Measurements from ENCODE around the gene RNF213. TPM values are rescaled to one million over a fixed set of nuclear protein-coding genes. Genes with fewer than 3 reads are reported as not detected.

RNF213 gene
- total RNA-seq, 1 donor from 2014 or later = 168 TPM

GRCh38 chr17:80347536-80347935 is 86.9 kb downstream of the RNF213 start:
- DNase-seq (ENCODE audit: low spot score) = peak; percentile 62

GRCh38 chr17:80347948-80348351 is 87.3 kb downstream of the RNF213 start:
- peak; percentile 73 for DNase-seq (ENCODE audit: low spot score)

GRCh38 chr17:80348551-80349150 is 88.0 kb downstream of the RNF213 start:
- peak; percentile 71 for DNase-seq (ENCODE audit: low spot score)

GRCh38 chr17:80349151-80349651 is 88.5 kb downstream of the RNF213 start:
- DNase-seq (ENCODE audit: low spot score) = peak; percentile 62

GRCh38 chr17:80349751-80350150 is 89.1 kb downstream of the RNF213 start:
- DNase-seq (ENCODE audit: low spot score) = no peak

- DNase-seq (ENCODE audit: low spot score) = no peak
Observed at GRCh38 chr17:80352216-80352895, 91.7 kb downstream of the RNF213 start.

- DNase-seq (ENCODE audit: low spot score) = no peak
Observed at GRCh38 chr17:80352991-80353665, 92.5 kb downstream of the RNF213 start.

- no peak for DNase-seq (ENCODE audit: low spot score)
Observed at GRCh38 chr17:80353718-80354275, 93.1 kb downstream of the RNF213 start.

GRCh38 chr17:80354336-80354735 is 93.7 kb downstream of the RNF213 start:
- DNase-seq (ENCODE audit: low spot score) = no peak

- DNase-seq (ENCODE audit: low spot score) = no peak
Observed at GRCh38 chr17:80356231-80356856, 95.7 kb downstream of the RNF213 start.

- no peak for DNase-seq (ENCODE audit: low spot score)
Observed at GRCh38 chr17:80358131-80358530, 97.5 kb downstream of the RNF213 start.

- no peak for DNase-seq (ENCODE audit: low spot score)
Observed at GRCh38 chr17:80358861-80359260, 98.2 kb downstream of the RNF213 start.

GRCh38 chr17:80359422-80360110 is 98.9 kb downstream of the RNF213 start:
- DNase-seq (ENCODE audit: low spot score) = no peak

- DNase-seq (ENCODE audit: low spot score) = no peak
Observed at GRCh38 chr17:80360396-80360795, 99.7 kb downstream of the RNF213 start.

GRCh38 chr17:80361495-80362220 is 101.0 kb downstream of the RNF213 start:
- no peak for DNase-seq (ENCODE audit: low spot score)

GRCh38 chr17:80362428-80363119 is 101.9 kb downstream of the RNF213 start:
- no peak for DNase-seq (ENCODE audit: low spot score)

GRCh38 chr17:80363120-80363515 is 102.5 kb downstream of the RNF213 start:
- DNase-seq (ENCODE audit: low spot score) = no peak

GRCh38 chr17:80363518-80364090 is 103.0 kb downstream of the RNF213 start:
- no peak for DNase-seq (ENCODE audit: low spot score)

- DNase-seq (ENCODE audit: low spot score) = no peak
Observed at GRCh38 chr17:80364091-80364691, 103.5 kb downstream of the RNF213 start.
